ENCODE results near the gene DHX58.

DNA sequence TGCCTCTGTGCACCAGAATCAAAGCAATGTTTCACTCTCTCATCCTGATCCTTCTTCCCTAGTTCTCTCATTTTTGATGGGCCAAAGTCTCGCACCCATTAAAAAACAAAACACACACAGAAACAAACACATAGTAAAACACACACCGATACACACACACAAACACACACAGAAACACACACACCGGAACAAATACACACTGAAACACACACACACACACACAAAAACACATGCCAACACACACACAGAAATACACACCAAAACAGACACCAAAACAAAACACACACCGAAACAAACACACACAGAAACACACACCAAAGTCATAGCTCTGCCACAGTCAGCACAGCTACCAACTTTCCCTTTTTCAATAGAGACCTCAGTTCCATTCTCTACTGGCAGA lies 18.7 kb upstream of the DHX58 start:
- TF ChIP-seq, protein P1, sequence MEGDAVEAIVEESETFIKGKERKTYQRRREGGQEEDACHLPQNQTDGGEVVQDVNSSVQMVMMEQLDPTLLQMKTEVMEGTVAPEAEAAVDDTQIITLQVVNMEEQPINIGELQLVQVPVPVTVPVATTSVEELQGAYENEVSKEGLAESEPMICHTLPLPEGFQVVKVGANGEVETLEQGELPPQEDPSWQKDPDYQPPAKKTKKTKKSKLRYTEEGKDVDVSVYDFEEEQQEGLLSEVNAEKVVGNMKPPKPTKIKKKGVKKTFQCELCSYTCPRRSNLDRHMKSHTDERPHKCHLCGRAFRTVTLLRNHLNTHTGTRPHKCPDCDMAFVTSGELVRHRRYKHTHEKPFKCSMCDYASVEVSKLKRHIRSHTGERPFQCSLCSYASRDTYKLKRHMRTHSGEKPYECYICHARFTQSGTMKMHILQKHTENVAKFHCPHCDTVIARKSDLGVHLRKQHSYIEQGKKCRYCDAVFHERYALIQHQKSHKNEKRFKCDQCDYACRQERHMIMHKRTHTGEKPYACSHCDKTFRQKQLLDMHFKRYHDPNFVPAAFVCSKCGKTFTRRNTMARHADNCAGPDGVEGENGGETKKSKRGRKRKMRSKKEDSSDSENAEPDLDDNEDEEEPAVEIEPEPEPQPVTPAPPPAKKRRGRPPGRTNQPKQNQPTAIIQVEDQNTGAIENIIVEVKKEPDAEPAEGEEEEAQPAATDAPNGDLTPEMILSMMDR (conservative IDR thresholded peaks at IDR 0.05; ENCODE audit: low read length): no peak
- no peak for TF ChIP-seq EZH2phosphoT487 (IDR thresholded peaks at IDR 0.05; ENCODE audit: borderline replicate concordance, low read depth, low read length)
